Parathyroid adenoma (tissue), 2 donors: Measurements from ENCODE around the gene SHF.

Experiments used
- H2AFZ ChIP-seq: fragments of 300-600 bp; sonication (generic); one replicate; pipeline ENCODE4 v1.7.0; 2017; ENCODE audit warnings: antibody characterized with exemption, mild to moderate bottlenecking
- H3K27ac ChIP-seq: fragments of 300-600 bp; sonication (generic); one replicate; pipeline ENCODE4 v1.7.0; 2017
- H3K27me3 ChIP-seq: fragments of 300-600 bp; sonication (generic); one replicate; pipeline ENCODE4 v1.7.0; 2017; ENCODE audit warnings: low read length; ENCODE audit not compliant: control insufficient read depth, insufficient read depth
- H3K36me3 ChIP-seq: fragments of 300-600 bp; sonication (generic); one replicate; pipeline ENCODE4 v1.7.0; 2017; ENCODE audit warnings: low read length; ENCODE audit not compliant: control insufficient read depth, insufficient read depth
- H3K4me1 ChIP-seq: fragments of 300-600 bp; sonication (generic); one replicate; pipeline ENCODE4 v1.7.0; 2017; ENCODE audit warnings: control low read depth
- H3K4me2 ChIP-seq: fragments of 300-600 bp; sonication (generic); one replicate; pipeline ENCODE4 v1.7.0; 2017; ENCODE audit warnings: low read length
- H3K4me3 ChIP-seq: fragments of 300-600 bp; sonication (generic); one replicate; pipeline ENCODE4 v1.7.0; 2017; ENCODE audit warnings: low read depth, low read length
- H3K79me2 ChIP-seq: fragments of 300-600 bp; sonication (generic); one replicate; pipeline ENCODE4 v1.7.0; 2017; ENCODE audit warnings: control low read depth
- H3K9ac ChIP-seq: fragments of 300-600 bp; sonication (generic); one replicate; pipeline ENCODE4 v1.7.0; 2017; ENCODE audit warnings: mild to moderate bottlenecking
- H3K9me3 ChIP-seq: fragments of 300-600 bp; sonication (generic); one replicate; pipeline ENCODE4 v1.7.0; 2017; ENCODE audit warnings: low read length; ENCODE audit not compliant: control insufficient read depth
- CTCF ChIP-seq: fragments of 300-600 bp; sonication (generic); IDR thresholded peaks from one replicate; pipeline ENCODE4 v1.7.0; 2017; ENCODE audit warnings: antibody characterized with exemption, mild to moderate bottlenecking
- donor health status: primary hyperparathyroidism.

SHF gene

GRCh38 chr15:45122719-45123118 lies 65.0 kb downstream of the SHF start:
- H2AFZ ChIP-seq: no peak overlapping the region

GRCh38 chr15:45121706-45122417 lies 65.9 kb downstream of the SHF start:
- no peak overlapping the region for H2AFZ ChIP-seq
- no peak overlapping the region for H3K27ac ChIP-seq
- no peak overlapping the region for H3K9ac ChIP-seq
- no peak overlapping the region for H3K4me3 ChIP-seq
- no peaks in the 10 kb centered on the region for H3K4me1 ChIP-seq
- no peaks in the 10 kb centered on the region for H3K79me2 ChIP-seq
- no peak for TF ChIP-seq CTCF
- H3K9me3 ChIP-seq: no peaks in the 10 kb centered on the region
- H3K4me2 ChIP-seq: no peak overlapping the region
- no peaks in the 10 kb centered on the region for H3K27me3 ChIP-seq
- no peaks in the 10 kb centered on the region for H3K36me3 ChIP-seq

More at GRCh38 chr15:45122719-45123118, 65.0 kb downstream of the SHF start:
- no peaks in the 10 kb centered on the region for H3K79me2 ChIP-seq
- no peak overlapping the region for H3K4me3 ChIP-seq
- H3K27me3 ChIP-seq: no peaks in the 10 kb centered on the region
- no peak overlapping the region for H3K4me2 ChIP-seq
- H3K9ac ChIP-seq: no peak overlapping the region
- H3K9me3 ChIP-seq: no peaks in the 10 kb centered on the region
- H3K27ac ChIP-seq: no peak overlapping the region
- TF ChIP-seq CTCF: no peak
- H3K36me3 ChIP-seq: no peaks in the 10 kb centered on the region
- no peaks in the 10 kb centered on the region for H3K4me1 ChIP-seq

- Histone ChIP-seq H3K79me2 (no peaks in the 10 kb centered on the region), H3K36me3 (no peaks in the 10 kb centered on the region), H3K4me3 (no peak overlapping the region), H3K4me1 (no peaks in the 10 kb centered on the region), H2AFZ (no peak overlapping the region), H3K4me2 (no peak overlapping the region), H3K9me3 (no peaks in the 10 kb centered on the region), H3K27ac (no peak overlapping the region), H3K27me3 (no peaks in the 10 kb centered on the region), H3K9ac (no peak overlapping the region)
- no peak for TF ChIP-seq CTCF
These were observed 66.7 kb downstream of the SHF start for GRCh38 chr15:45121020-45121419.

GRCh38 chr15:45120081-45120972 lies 67.4 kb downstream of the SHF start:
- no peak overlapping the region for H3K4me2 ChIP-seq
- H3K36me3 ChIP-seq: no peaks in the 10 kb centered on the region
- H3K9me3 ChIP-seq: no peaks in the 10 kb centered on the region
- no peak overlapping the region for H3K4me3 ChIP-seq
- no peaks in the 10 kb centered on the region for H3K79me2 ChIP-seq
- H3K4me1 ChIP-seq: no peaks in the 10 kb centered on the region
- H3K27ac ChIP-seq: no peak overlapping the region
- no peak overlapping the region for H3K9ac ChIP-seq
- TF ChIP-seq CTCF: no peak
- no peaks in the 10 kb centered on the region for H3K27me3 ChIP-seq
- H2AFZ ChIP-seq: no peak overlapping the region
